ENCODE measurements around the gene PCMT1. TPM values are rescaled to one million over a fixed set of nuclear protein-coding genes. Genes with fewer than 3 reads are reported as not detected.

Gene PCMT1
- total and polyA plus RNA-seq, 8 donors, result 9.7 to 35.6 (median 26.9) TPM

DNA sequence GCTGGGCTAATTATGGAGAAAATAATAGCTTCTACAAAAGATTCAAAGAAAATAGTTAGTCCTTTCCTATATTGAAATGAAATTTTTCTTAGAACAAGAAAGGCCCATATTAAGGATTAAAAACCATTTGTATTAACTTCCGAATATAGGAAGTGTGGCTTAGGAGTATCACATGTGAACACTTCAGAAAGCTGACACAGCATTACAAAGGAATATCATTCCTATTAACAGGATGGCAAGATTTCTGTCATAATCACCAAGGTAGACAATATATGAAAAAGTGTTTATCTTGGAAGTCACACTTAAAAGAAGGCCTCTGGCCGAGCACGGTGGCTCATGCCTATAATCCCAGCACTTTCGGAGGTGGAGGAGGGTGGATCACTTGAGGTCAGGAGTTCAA is 26.3 kb upstream of the PCMT1 start:
- Histone ChIP-seq H3K4me1 (peaks cover 0 to 5% (median 0%) of the 10 kb centered on the region in 3 donors), H3K36me3 (no peaks in the 10 kb centered on the region), H3K9me3 (no peaks in the 10 kb centered on the region), H3K4me3 (no peak overlapping the region), H3K27me3 (no peaks in the 10 kb centered on the region), H3K27ac (peak overlapping the region in 1 of 4 donors; percentile 22)
- WGBS, 2 donors, result 91 to 92% methylated on average over 4 of the region's 4 CpGs
- TF ChIP-seq, protein P1, sequence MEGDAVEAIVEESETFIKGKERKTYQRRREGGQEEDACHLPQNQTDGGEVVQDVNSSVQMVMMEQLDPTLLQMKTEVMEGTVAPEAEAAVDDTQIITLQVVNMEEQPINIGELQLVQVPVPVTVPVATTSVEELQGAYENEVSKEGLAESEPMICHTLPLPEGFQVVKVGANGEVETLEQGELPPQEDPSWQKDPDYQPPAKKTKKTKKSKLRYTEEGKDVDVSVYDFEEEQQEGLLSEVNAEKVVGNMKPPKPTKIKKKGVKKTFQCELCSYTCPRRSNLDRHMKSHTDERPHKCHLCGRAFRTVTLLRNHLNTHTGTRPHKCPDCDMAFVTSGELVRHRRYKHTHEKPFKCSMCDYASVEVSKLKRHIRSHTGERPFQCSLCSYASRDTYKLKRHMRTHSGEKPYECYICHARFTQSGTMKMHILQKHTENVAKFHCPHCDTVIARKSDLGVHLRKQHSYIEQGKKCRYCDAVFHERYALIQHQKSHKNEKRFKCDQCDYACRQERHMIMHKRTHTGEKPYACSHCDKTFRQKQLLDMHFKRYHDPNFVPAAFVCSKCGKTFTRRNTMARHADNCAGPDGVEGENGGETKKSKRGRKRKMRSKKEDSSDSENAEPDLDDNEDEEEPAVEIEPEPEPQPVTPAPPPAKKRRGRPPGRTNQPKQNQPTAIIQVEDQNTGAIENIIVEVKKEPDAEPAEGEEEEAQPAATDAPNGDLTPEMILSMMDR (IDR thresholded peaks at IDR 0.05), result no peak
- DNase-seq (no peak), ATAC-seq (no peak), FAIRE-seq (no peak)
- intact Hi-C loops (cut with DNase I), result no loop called here

DNA sequence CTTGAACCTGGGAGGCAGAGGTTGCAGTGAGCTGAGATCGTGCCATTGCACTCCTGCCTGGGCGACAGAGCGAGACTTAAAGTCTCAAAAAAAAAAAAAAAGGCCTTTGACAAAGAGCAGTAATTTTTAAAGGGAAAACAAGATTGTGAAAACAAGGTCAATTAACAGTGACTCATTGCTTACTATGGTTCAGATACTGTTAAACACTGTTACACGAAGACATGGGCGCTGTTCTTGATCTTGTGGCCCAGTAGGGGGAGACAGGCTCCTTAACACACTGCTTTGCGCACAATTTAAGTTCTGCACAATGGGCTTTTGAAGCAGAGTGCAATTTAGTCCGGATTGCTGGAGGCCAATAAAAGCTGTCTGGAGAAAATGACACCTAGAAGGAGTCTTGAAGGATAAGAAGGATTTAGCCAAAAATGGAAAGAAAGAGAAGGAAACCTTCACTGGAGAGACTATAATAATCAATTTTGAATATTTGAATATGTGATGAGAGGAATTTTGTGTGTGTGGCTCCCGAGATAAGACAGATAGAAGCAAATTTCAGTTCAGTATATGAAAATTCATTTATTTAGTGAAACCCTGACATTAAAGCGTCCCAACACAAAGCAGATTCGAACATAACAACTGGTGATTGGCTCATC is 25.6 kb upstream of the PCMT1 start:
- intact Hi-C loops (cut with DNase I), result no loop called here
- peak; percentile 94 to 99 (median 98) for ATAC-seq

DNA sequence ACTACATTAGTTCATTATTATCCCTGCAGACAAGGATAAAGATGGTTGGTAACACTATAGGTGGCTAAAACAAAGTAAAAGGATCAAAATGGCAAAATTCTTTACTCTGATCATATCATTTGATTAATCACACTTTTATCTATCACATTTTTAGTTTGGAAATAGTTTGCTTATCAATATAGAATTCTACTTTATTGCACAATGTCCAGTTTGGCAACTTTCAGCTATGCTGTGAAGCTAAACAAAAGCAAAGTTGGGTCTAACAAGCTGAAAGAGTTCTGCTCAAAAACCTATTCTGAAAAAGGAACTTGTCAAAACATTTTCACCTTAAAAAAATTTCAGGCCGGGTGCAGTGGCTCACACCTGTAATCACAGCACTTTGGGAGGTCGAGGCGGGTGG is 23.8 kb upstream of the PCMT1 start:
- Histone ChIP-seq H3K9me3 (no peaks in the 10 kb centered on the region), H3K27ac (no peak overlapping the region), H3K36me3 (peaks cover 0 to 22% (median 12%) of the 10 kb centered on the region in 3 donors), H3K4me3 (no peak overlapping the region), H3K27me3 (no peaks in the 10 kb centered on the region), H3K4me1 (peaks cover 0 to 5% (median 0%) of the 10 kb centered on the region in 3 donors)
- ATAC-seq (no peak), DNase-seq (no peak), FAIRE-seq (no peak)
- TF ChIP-seq, protein P1 (IDR thresholded peaks at IDR 0.05), result no peak
- 81 to 84% methylated on average over 3 of the region's 3 CpGs for WGBS, 2 donors
- intact Hi-C loops (cut with DNase I), result no loop called here

More for the DNA sequence above, 25.6 kb upstream of the PCMT1 start:
- DNase-seq, result peak in 4 of 6 donors; percentile 31 to 69 (median 42)
- FAIRE-seq, result no peak
- Histone ChIP-seq H3K4me1 (peaks cover 0 to 5% (median 0%) of the 10 kb centered on the region in 3 donors), H3K36me3 (peaks cover 0 to 5% (median 4%) of the 10 kb centered on the region in 3 donors), H3K9me3 (no peaks in the 10 kb centered on the region), H3K27ac (peak overlapping the region in 1 of 4 donors; percentile 22), H3K4me3 (no peak overlapping the region), H3K27me3 (no peaks in the 10 kb centered on the region)
- TF ChIP-seq, protein P1 (IDR thresholded peaks at IDR 0.05), result peak; percentile 39 to 56 (median 52)
- 42 to 43% methylated on average over 10 of the region's 10 CpGs for WGBS, 2 donors

- ATAC-seq, result peak in 1 of 4 donors; percentile 27
- H3K4me3 ChIP-seq, result no peak overlapping the region
- TF ChIP-seq, protein P1 (IDR thresholded peaks at IDR 0.05), result no peak
- no peak for FAIRE-seq
- intact Hi-C loops (cut with DNase I), result no loop called here
- H3K4me1 ChIP-seq, result peaks cover 0 to 5% (median 0%) of the 10 kb centered on the region in 3 donors
- H3K27ac ChIP-seq, result peak overlapping the region in 1 of 4 donors; percentile 28
- WGBS, 2 donors, result 89 to 93% methylated on average over 4 of the region's 4 CpGs
- no peaks in the 10 kb centered on the region for H3K9me3 ChIP-seq
- H3K36me3 ChIP-seq, result peaks cover 0 to 34% (median 16%) of the 10 kb centered on the region in 3 donors
- H3K27me3 ChIP-seq, result no peaks in the 10 kb centered on the region
- no peak for DNase-seq
These were observed 21.6 kb upstream of the PCMT1 start for GRCh38 chr6:149727793-149728498.
